Astrocyte of the spinal cord (primary cell): ENCODE measurements around the gene RIF1.

Source experiments
- DNase-seq: peaks from one replicate; pipeline ENCODE4 v3.0.0; 2011; ENCODE audit warnings: low read depth, low spot score
- H3K4me3 ChIP-seq: 2 replicates; pipeline ENCODE4 v1.5.1; 2011; ENCODE audit warnings: low read depth, mild to moderate bottlenecking, low read length, moderate library complexity
- in situ Hi-C: cut with HindIII; loops from 2 replicates; pipeline ENCODE4 v1.10.0; 2017; ENCODE audit warnings: low sequenced_read_pairs
- TF ChIP-seq, protein P1 (sequence below): IDR thresholded peaks from 2 replicates; pipeline ENCODE4 v1.5.1; 2012; ENCODE audit warnings: low read depth, mild to moderate bottlenecking, low read length, inconsistent platforms

RIF1 gene

DNA sequence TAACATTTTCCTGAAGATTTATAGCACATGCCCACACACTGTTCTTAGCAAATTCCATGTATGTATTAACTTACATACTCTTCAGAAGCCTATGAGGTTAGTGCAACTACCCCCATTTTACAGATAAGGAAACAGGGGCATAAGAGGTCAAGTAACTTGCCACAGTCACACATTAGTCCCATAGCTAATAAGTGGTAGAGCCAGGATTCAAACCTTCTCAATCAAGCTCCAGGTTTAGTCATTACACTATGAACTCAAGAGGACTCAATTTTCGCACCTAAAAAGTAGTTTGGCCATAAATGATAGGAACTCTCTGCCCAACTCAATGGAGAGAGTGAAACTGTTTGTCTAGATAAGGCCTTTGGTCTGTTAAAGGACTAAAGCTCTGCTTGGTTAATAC, 9.7 kb upstream of the RIF1 start:
- in situ Hi-C loops: no loop called here

DNA sequence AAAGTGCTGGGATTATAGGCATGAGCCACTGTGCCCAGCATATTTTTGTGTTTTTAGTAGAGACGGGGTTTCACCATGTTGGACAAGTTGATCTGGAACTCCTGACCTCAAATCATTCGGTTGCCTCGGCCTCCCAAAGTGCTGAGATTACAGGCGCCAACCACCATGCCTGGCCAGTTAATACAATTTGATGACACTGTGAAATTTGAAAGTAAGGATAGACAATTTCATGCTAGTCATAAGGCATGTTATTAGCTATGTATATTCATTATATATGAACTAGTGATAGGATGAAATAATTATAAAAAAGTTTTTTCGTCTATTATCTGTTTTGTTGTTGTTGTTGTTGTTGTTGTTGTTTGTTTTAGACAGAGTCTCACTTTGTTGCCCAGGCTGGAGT, 8.6 kb upstream of the RIF1 start:
- no peak for DNase-seq
- TF ChIP-seq, protein P1, sequence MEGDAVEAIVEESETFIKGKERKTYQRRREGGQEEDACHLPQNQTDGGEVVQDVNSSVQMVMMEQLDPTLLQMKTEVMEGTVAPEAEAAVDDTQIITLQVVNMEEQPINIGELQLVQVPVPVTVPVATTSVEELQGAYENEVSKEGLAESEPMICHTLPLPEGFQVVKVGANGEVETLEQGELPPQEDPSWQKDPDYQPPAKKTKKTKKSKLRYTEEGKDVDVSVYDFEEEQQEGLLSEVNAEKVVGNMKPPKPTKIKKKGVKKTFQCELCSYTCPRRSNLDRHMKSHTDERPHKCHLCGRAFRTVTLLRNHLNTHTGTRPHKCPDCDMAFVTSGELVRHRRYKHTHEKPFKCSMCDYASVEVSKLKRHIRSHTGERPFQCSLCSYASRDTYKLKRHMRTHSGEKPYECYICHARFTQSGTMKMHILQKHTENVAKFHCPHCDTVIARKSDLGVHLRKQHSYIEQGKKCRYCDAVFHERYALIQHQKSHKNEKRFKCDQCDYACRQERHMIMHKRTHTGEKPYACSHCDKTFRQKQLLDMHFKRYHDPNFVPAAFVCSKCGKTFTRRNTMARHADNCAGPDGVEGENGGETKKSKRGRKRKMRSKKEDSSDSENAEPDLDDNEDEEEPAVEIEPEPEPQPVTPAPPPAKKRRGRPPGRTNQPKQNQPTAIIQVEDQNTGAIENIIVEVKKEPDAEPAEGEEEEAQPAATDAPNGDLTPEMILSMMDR: no peak
- no peak overlapping the region for H3K4me3 ChIP-seq
- in situ Hi-C loops: no loop called here

More for the DNA sequence above, 9.7 kb upstream of the RIF1 start:
- H3K4me3 ChIP-seq: no peak overlapping the region
- no peak for DNase-seq
- TF ChIP-seq, protein P1: no peak

DNA sequence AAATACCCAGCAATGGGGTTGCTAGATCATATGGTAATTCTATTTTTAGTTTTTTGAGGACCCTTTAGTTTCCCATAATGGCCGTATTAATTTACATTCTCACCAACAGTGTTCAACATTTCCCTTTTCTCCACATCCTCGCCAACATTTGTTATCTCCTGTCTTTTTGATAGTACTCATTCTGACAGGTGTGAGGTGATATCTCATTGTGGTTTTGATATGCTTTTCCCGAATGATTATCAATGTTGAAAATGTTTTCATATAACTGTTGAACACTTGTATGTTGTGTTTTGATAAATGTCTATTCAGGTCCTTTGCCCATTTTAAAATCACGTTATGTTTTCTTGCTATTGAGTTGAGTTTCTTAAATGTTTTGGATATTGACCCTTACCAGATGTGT, 5.8 kb upstream of the RIF1 start:
- DNase-seq: no peak
- no peak overlapping the region for H3K4me3 ChIP-seq
- TF ChIP-seq, protein P1: no peak
- in situ Hi-C loops: no loop called here

DNA sequence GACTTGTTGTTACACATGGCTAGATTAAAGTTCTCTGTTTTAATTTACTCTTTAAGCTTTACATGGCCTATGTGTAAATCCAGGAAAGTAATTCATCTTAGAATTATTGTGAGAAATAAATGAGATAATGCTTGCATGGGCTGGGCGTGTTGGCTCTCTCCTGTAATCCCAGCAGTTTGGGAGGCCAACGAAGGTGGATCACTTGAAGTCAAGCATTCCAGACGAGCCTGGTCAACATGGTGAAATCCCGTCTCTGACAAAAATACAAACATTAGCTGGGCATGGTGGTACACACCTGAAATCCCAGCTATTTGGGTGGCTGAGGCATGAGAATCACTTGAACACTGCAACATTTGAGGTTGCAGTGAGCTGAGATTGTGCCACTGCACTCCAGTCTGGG, 4.3 kb upstream of the RIF1 start:
- in situ Hi-C loops: no loop called here
- TF ChIP-seq, protein P1: no peak
- H3K4me3 ChIP-seq: no peak overlapping the region
- DNase-seq: no peak

DNA sequence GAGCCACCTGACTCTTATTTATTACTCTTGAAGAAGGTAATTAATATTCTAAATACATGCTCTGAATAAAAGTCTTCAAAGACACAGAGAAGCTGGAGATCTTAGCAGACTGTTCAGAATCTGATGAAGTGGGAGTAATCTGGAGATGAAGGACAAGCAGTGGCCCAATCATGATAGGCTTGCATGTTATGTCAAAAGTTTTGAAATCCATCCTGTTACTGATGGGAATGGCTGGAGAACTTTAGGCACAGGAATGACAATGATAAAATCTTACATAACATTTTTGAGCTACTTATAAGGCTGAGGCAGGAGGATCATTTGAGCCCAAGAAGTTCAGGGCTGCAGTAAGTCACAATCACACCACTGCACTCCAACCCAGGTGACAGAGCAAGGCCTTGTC, 2.4 kb upstream of the RIF1 start:
- H3K4me3 ChIP-seq: no peak overlapping the region
- in situ Hi-C loops: no loop called here
- TF ChIP-seq, protein P1: no peak

DNA sequence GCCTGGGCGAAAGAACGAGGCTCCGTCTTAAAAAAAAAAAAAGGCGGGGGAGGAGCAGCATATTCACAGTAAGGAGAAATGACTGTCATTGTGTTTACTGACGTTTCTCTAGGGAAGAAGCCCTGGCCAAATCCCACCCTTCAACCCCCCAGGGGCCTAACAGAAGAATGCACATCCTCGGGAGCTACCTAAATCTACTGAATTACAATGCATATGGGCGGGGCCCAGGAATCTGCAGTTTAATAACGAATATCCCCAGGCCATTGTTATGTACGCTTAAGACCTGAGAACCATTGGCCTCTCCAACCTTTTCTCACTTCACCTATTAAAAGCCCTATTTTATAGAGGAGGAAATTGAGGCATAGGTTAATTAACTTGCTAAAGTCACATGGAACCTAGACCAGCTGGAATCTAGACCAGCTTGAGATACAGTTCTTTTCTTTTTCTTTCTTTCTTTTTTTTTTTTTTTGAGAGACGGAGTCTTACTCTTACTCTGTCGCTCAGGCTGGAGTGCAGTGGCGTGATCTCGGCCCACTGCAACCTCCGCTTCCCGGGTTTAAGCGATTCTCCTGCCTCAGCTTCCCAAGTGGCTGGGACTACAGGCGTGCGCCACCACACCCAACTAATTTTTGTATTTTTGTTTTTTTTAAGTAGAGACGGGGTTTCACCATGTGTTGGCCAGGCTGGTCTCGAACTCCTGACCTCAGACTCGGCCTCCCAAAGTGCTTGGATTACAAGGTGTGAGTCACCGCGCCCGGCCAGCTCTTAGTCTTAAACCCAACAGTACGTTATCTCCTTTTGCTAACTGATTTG, 708 bp upstream of the RIF1 start:
- TF ChIP-seq, protein P1: no peak
- DNase-seq: no peak
- H3K4me3 ChIP-seq: peak overlapping the region; percentile 99
- in situ Hi-C loops: no loop called here

More for the DNA sequence above, 2.4 kb upstream of the RIF1 start:
- DNase-seq: no peak
